ENCODE measurements around the gene FBXW8.

The FBXW8 gene

GRCh38 chr12:117013726-117014125, 103.0 kb downstream of the FBXW8 start:
- DNase-seq (ENCODE audit: insufficient read length, low spot score) (no peak), FAIRE-seq (no peak)
- TF ChIP-seq POLR2A (IDR thresholded peaks at IDR 0.05; ENCODE audit: low read depth, low read length) (no peak), TAF1 (IDR thresholded peaks at IDR 0.05; ENCODE audit: low read depth, low read length) (no peak), POU2F2 (IDR thresholded peaks at IDR 0.05; ENCODE audit: low read depth, low read length) (no peak), PAX5 (IDR thresholded peaks at IDR 0.05; ENCODE audit: insufficient read depth, low read length, severe bottlenecking) (no peak), POLR2AphosphoS5 (IDR thresholded peaks at IDR 0.05; ENCODE audit: low read depth, low read length) (no peak), SPI1 (IDR thresholded peaks at IDR 0.05; ENCODE audit: low read depth, low read length) (no peak)

- FAIRE-seq: no peak
Measured at GRCh38 chr12:117014342-117014887, 103.7 kb downstream of the FBXW8 start.

GRCh38 chr12:117015811-117016210, 105.1 kb downstream of the FBXW8 start:
- TF ChIP-seq POLR2AphosphoS5 (IDR thresholded peaks at IDR 0.05; ENCODE audit: low read depth, low read length) (no peak), POLR2A (IDR thresholded peaks at IDR 0.05; ENCODE audit: low read depth, low read length) (no peak), POU2F2 (IDR thresholded peaks at IDR 0.05; ENCODE audit: low read depth, low read length) (no peak), SPI1 (IDR thresholded peaks at IDR 0.05; ENCODE audit: low read depth, low read length) (no peak), TAF1 (IDR thresholded peaks at IDR 0.05; ENCODE audit: low read depth, low read length) (no peak), PAX5 (IDR thresholded peaks at IDR 0.05; ENCODE audit: insufficient read depth, low read length, severe bottlenecking) (no peak)
- FAIRE-seq (no peak), DNase-seq (ENCODE audit: insufficient read length, low spot score) (no peak)

More at GRCh38 chr12:117014342-117014887, 103.7 kb downstream of the FBXW8 start:
- TF ChIP-seq TAF1 (IDR thresholded peaks at IDR 0.05; ENCODE audit: low read depth, low read length): no peak
- TF ChIP-seq POLR2A (IDR thresholded peaks at IDR 0.05; ENCODE audit: low read depth, low read length): no peak
- TF ChIP-seq PAX5 (IDR thresholded peaks at IDR 0.05; ENCODE audit: insufficient read depth, low read length, severe bottlenecking): no peak
- no peak for TF ChIP-seq POU2F2 (IDR thresholded peaks at IDR 0.05; ENCODE audit: low read depth, low read length)
- TF ChIP-seq SPI1 (IDR thresholded peaks at IDR 0.05; ENCODE audit: low read depth, low read length): no peak
- no peak for DNase-seq (ENCODE audit: insufficient read length, low spot score)

- FAIRE-seq (no peak), DNase-seq (ENCODE audit: insufficient read length, low spot score) (no peak)
Measured at GRCh38 chr12:117017807-117018206, 107.1 kb downstream of the FBXW8 start.

GRCh38 chr12:117018276-117018675, 107.5 kb downstream of the FBXW8 start:
- no peak for TF ChIP-seq POLR2A (IDR thresholded peaks at IDR 0.05; ENCODE audit: low read depth, low read length)
- DNase-seq (ENCODE audit: insufficient read length, low spot score) (no peak), FAIRE-seq (no peak)

More at GRCh38 chr12:117017807-117018206, 107.1 kb downstream of the FBXW8 start:
- TF ChIP-seq POLR2AphosphoS5 (IDR thresholded peaks at IDR 0.05; ENCODE audit: low read depth, low read length) (no peak), TAF1 (IDR thresholded peaks at IDR 0.05; ENCODE audit: low read depth, low read length) (no peak), POLR2A (IDR thresholded peaks at IDR 0.05; ENCODE audit: low read depth, low read length) (no peak), SPI1 (IDR thresholded peaks at IDR 0.05; ENCODE audit: low read depth, low read length) (no peak), PAX5 (IDR thresholded peaks at IDR 0.05; ENCODE audit: insufficient read depth, low read length, severe bottlenecking) (no peak), POU2F2 (IDR thresholded peaks at IDR 0.05; ENCODE audit: low read depth, low read length) (no peak)

GRCh38 chr12:117018685-117019084, 107.9 kb downstream of the FBXW8 start:
- DNase-seq (ENCODE audit: insufficient read length, low spot score): no peak
- no peak for FAIRE-seq
- TF ChIP-seq TAF1 (IDR thresholded peaks at IDR 0.05; ENCODE audit: low read depth, low read length) (no peak), PAX5 (IDR thresholded peaks at IDR 0.05; ENCODE audit: insufficient read depth, low read length, severe bottlenecking) (no peak), POLR2A (IDR thresholded peaks at IDR 0.05; ENCODE audit: low read depth, low read length) (no peak), SPI1 (IDR thresholded peaks at IDR 0.05; ENCODE audit: low read depth, low read length) (no peak), POU2F2 (IDR thresholded peaks at IDR 0.05; ENCODE audit: low read depth, low read length) (no peak), POLR2AphosphoS5 (IDR thresholded peaks at IDR 0.05; ENCODE audit: low read depth, low read length) (no peak)

GRCh38 chr12:117019866-117020265, 109.1 kb downstream of the FBXW8 start:
- DNase-seq (ENCODE audit: insufficient read length, low spot score): no peak
- TF ChIP-seq POLR2AphosphoS5 (IDR thresholded peaks at IDR 0.05; ENCODE audit: low read depth, low read length) (no peak), TAF1 (IDR thresholded peaks at IDR 0.05; ENCODE audit: low read depth, low read length) (no peak), POU2F2 (IDR thresholded peaks at IDR 0.05; ENCODE audit: low read depth, low read length) (no peak), SPI1 (IDR thresholded peaks at IDR 0.05; ENCODE audit: low read depth, low read length) (no peak), POLR2A (IDR thresholded peaks at IDR 0.05; ENCODE audit: low read depth, low read length) (no peak), PAX5 (IDR thresholded peaks at IDR 0.05; ENCODE audit: insufficient read depth, low read length, severe bottlenecking) (no peak)

GRCh38 chr12:117020536-117021220, 109.9 kb downstream of the FBXW8 start:
- no peak for TF ChIP-seq SPI1 (IDR thresholded peaks at IDR 0.05; ENCODE audit: low read depth, low read length)
- TF ChIP-seq POLR2A (IDR thresholded peaks at IDR 0.05; ENCODE audit: low read depth, low read length): no peak
- TF ChIP-seq POU2F2 (IDR thresholded peaks at IDR 0.05; ENCODE audit: low read depth, low read length): no peak
- TF ChIP-seq TAF1 (IDR thresholded peaks at IDR 0.05; ENCODE audit: low read depth, low read length): no peak
- TF ChIP-seq POLR2AphosphoS5 (IDR thresholded peaks at IDR 0.05; ENCODE audit: low read depth, low read length): no peak
- no peak for TF ChIP-seq PAX5 (IDR thresholded peaks at IDR 0.05; ENCODE audit: insufficient read depth, low read length, severe bottlenecking)
- FAIRE-seq (no peak), DNase-seq (ENCODE audit: insufficient read length, low spot score) (no peak)

More at GRCh38 chr12:117019866-117020265, 109.1 kb downstream of the FBXW8 start:
- no peak for FAIRE-seq

- DNase-seq (ENCODE audit: insufficient read length, low spot score): no peak
- FAIRE-seq: no peak
- no peak for TF ChIP-seq PAX5 (IDR thresholded peaks at IDR 0.05; ENCODE audit: insufficient read depth, low read length, severe bottlenecking)
- TF ChIP-seq POLR2A (IDR thresholded peaks at IDR 0.05; ENCODE audit: low read depth, low read length): no peak
- no peak for TF ChIP-seq SPI1 (IDR thresholded peaks at IDR 0.05; ENCODE audit: low read depth, low read length)
- no peak for TF ChIP-seq POLR2AphosphoS5 (IDR thresholded peaks at IDR 0.05; ENCODE audit: low read depth, low read length)
- TF ChIP-seq POU2F2 (IDR thresholded peaks at IDR 0.05; ENCODE audit: low read depth, low read length): no peak
- no peak for TF ChIP-seq TAF1 (IDR thresholded peaks at IDR 0.05; ENCODE audit: low read depth, low read length)
Measured at GRCh38 chr12:117022465-117022864, 111.7 kb downstream of the FBXW8 start.
